GM10248 (cell line): ENCODE results near the gene KIF1A.

Source experiments
- CTCF ChIA-PET: fragments of 300-600 bp; sonication (Branson Sonifier 250); formaldehyde crosslinking; extraction: SDS; loops from one replicate; lab custom pipeline; 2021; ENCODE audit warnings: antibody characterized with exemption; lab: Yijun Ruan, JAX
- POLR2A ChIA-PET: fragments of 350-650 bp; sonication (Branson Sonifier 250); formaldehyde crosslinking; extraction: SDS; loops from one replicate; lab custom pipeline; 2020; ENCODE audit warnings: antibody characterized with exemption; lab: Yijun Ruan, JAX
- DNase-seq: peaks from one replicate; pipeline ENCODE4 v3.0.0; 2012; ENCODE audit errors: extremely low spot score
- CTCF ChIP-seq: IDR thresholded peaks from 2 replicates; pipeline ENCODE4 v1.5.1; 2012; ENCODE audit warnings: mild to moderate bottlenecking, low read depth; ENCODE audit errors: extremely low read depth, missing control alignments, control extremely low read depth

Gene KIF1A

GRCh38 chr2:240670402-240670801, 149.6 kb downstream of the KIF1A start:
- ChIA-PET POLR2A (no interaction called here), CTCF (no interaction called here)
- DNase-seq = no peak
- no peak for TF ChIP-seq CTCF

- DNase-seq = no peak
- ChIA-PET POLR2A (no interaction called here), CTCF (no interaction called here)
- TF ChIP-seq CTCF = no peak
Observed at GRCh38 chr2:240664622-240665021, 155.4 kb downstream of the KIF1A start.
